ENCODE data around the gene YTHDC1.

YTHDC1 gene

DNA sequence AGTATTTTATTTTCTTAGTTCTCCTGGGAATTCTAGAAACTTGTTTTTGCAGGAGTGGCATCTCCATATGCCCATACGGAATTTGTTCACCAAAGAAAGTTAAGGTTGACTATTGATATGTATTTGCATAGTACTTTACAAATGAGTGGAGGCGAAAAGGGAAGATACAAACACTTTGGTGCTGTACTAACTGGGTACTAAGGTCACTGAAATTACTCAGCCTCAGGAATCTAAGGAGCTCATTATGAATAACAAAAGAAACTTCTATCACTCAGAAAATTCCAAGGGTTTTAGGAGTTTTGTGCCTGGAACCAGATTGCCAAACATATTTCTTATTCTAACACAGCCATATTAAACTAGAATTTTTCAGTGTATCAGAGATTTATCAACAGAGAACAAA, 77.0 kb downstream of the YTHDC1 start (continued):
- TF ChIP-seq, protein P1, sequence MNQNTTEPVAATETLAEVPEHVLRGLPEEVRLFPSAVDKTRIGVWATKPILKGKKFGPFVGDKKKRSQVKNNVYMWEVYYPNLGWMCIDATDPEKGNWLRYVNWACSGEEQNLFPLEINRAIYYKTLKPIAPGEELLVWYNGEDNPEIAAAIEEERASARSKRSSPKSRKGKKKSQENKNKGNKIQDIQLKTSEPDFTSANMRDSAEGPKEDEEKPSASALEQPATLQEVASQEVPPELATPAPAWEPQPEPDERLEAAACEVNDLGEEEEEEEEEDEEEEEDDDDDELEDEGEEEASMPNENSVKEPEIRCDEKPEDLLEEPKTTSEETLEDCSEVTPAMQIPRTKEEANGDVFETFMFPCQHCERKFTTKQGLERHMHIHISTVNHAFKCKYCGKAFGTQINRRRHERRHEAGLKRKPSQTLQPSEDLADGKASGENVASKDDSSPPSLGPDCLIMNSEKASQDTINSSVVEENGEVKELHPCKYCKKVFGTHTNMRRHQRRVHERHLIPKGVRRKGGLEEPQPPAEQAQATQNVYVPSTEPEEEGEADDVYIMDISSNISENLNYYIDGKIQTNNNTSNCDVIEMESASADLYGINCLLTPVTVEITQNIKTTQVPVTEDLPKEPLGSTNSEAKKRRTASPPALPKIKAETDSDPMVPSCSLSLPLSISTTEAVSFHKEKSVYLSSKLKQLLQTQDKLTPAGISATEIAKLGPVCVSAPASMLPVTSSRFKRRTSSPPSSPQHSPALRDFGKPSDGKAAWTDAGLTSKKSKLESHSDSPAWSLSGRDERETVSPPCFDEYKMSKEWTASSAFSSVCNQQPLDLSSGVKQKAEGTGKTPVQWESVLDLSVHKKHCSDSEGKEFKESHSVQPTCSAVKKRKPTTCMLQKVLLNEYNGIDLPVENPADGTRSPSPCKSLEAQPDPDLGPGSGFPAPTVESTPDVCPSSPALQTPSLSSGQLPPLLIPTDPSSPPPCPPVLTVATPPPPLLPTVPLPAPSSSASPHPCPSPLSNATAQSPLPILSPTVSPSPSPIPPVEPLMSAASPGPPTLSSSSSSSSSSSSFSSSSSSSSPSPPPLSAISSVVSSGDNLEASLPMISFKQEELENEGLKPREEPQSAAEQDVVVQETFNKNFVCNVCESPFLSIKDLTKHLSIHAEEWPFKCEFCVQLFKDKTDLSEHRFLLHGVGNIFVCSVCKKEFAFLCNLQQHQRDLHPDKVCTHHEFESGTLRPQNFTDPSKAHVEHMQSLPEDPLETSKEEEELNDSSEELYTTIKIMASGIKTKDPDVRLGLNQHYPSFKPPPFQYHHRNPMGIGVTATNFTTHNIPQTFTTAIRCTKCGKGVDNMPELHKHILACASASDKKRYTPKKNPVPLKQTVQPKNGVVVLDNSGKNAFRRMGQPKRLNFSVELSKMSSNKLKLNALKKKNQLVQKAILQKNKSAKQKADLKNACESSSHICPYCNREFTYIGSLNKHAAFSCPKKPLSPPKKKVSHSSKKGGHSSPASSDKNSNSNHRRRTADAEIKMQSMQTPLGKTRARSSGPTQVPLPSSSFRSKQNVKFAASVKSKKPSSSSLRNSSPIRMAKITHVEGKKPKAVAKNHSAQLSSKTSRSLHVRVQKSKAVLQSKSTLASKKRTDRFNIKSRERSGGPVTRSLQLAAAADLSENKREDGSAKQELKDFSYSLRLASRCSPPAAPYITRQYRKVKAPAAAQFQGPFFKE (tag by site-specific recombination; IDR thresholded peaks at IDR 0.05; ENCODE audit: borderline replicate concordance), result no peak
- TF ChIP-seq, protein P2, sequence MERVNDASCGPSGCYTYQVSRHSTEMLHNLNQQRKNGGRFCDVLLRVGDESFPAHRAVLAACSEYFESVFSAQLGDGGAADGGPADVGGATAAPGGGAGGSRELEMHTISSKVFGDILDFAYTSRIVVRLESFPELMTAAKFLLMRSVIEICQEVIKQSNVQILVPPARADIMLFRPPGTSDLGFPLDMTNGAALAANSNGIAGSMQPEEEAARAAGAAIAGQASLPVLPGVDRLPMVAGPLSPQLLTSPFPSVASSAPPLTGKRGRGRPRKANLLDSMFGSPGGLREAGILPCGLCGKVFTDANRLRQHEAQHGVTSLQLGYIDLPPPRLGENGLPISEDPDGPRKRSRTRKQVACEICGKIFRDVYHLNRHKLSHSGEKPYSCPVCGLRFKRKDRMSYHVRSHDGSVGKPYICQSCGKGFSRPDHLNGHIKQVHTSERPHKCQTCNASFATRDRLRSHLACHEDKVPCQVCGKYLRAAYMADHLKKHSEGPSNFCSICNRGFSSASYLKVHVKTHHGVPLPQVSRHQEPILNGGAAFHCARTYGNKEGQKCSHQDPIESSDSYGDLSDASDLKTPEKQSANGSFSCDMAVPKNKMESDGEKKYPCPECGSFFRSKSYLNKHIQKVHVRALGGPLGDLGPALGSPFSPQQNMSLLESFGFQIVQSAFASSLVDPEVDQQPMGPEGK (tag by site-specific recombination; IDR thresholded peaks at IDR 0.05), result no peak
- TF ChIP-seq ZSCAN23 (tag by site-specific recombination; IDR thresholded peaks at IDR 0.05), result no peak

DNA sequence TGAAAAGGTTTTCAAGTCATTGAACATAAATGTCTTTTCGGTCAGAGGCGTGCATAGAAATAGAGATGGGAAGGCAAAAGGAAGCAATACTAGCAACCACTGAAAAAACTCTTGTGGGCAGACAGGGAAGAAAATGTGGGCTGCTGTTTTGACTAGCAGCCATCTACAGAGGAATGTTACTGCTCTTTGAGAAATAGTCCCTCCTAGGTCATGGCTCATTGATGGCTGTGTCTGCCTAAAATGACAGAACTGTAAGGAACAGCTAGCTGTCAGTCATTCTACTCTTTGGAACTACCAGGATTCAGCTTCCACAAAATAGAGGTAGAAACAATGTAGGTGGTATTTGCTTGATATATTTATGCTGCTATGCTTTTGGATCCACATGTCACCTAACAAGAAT, 77.5 kb downstream of the YTHDC1 start:
- Histone ChIP-seq H3K4me1 (ENCODE audit: control insufficient read depth, insufficient read depth, low read length) (no peaks in the 10 kb centered on the region), H3K4me3 (ENCODE audit: low read depth, low read length) (no peak overlapping the region), H3K27ac (ENCODE audit: extremely low read depth, low read depth, low read length) (no peak overlapping the region), H3K9me3 (ENCODE audit: control insufficient read depth, insufficient read depth, low read depth, low read length) (no peaks in the 10 kb centered on the region), H3K36me3 (ENCODE audit: control insufficient read depth in 2 of 2, insufficient read depth in 1 of 2, low read length in 2 of 2) (no peaks in the 10 kb centered on the region)
- TF ChIP-seq KLF10 (tag by site-specific recombination; IDR thresholded peaks at IDR 0.05) (no peak), ZNF776 (tag by site-specific recombination; IDR thresholded peaks at IDR 0.05; ENCODE audit: borderline replicate concordance) (no peak), ZNF433 (tag by site-specific recombination; IDR thresholded peaks at IDR 0.05; ENCODE audit: low read depth) (no peak), KLF1 (tag by site-specific recombination; IDR thresholded peaks at IDR 0.05) (no peak), FEZF1 (tag by site-specific recombination; IDR thresholded peaks at IDR 0.05) (no peak), ZNF626 (tag by site-specific recombination; IDR thresholded peaks at IDR 0.05) (no peak), ZNF544 (tag by site-specific recombination; IDR thresholded peaks at IDR 0.05) (no peak)
- TF ChIP-seq, protein P3, sequence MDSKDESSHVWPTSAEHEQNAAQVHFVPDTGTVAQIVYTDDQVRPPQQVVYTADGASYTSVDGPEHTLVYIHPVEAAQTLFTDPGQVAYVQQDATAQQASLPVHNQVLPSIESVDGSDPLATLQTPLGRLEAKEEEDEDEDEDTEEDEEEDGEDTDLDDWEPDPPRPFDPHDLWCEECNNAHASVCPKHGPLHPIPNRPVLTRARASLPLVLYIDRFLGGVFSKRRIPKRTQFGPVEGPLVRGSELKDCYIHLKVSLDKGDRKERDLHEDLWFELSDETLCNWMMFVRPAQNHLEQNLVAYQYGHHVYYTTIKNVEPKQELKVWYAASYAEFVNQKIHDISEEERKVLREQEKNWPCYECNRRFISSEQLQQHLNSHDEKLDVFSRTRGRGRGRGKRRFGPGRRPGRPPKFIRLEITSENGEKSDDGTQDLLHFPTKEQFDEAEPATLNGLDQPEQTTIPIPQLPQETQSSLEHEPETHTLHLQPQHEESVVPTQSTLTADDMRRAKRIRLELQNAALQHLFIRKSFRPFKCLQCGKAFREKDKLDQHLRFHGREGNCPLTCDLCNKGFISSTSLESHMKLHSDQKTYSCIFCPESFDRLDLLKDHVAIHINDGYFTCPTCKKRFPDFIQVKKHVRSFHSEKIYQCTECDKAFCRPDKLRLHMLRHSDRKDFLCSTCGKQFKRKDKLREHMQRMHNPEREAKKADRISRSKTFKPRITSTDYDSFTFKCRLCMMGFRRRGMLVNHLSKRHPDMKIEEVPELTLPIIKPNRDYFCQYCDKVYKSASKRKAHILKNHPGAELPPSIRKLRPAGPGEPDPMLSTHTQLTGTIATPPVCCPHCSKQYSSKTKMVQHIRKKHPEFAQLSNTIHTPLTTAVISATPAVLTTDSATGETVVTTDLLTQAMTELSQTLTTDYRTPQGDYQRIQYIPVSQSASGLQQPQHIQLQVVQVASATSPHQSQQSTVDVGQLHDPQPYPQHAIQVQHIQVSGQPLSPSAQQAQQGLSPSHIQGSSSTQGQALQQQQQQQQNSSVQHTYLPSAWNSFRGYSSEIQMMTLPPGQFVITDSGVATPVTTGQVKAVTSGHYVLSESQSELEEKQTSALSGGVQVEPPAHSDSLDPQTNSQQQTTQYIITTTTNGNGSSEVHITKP (tag by site-specific recombination; IDR thresholded peaks at IDR 0.05), result no peak
- TF ChIP-seq, protein P4, sequence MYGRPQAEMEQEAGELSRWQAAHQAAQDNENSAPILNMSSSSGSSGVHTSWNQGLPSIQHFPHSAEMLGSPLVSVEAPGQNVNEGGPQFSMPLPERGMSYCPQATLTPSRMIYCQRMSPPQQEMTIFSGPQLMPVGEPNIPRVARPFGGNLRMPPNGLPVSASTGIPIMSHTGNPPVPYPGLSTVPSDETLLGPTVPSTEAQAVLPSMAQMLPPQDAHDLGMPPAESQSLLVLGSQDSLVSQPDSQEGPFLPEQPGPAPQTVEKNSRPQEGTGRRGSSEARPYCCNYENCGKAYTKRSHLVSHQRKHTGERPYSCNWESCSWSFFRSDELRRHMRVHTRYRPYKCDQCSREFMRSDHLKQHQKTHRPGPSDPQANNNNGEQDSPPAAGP (tag by site-specific recombination; IDR thresholded peaks at IDR 0.05), result no peak
- ChIA-PET CTCF (interaction anchor here (0.6 to 1.6 kb wide), 15 partner anchors 10 to 1130 kb away, joined by 3 to 8 read pairs (median 4); no protein-coding TSS in a partner anchor), POLR2A (no interaction called here)
